Superior temporal gyrus (tissue), 1 donor: ENCODE measurements around the gene ASB10.

Source experiments
- DNase-seq: peaks from one replicate; pipeline ENCODE4 v3.0.0-alpha.2; 2016; ENCODE audit errors: extremely low spot score

ASB10 gene

DNA sequence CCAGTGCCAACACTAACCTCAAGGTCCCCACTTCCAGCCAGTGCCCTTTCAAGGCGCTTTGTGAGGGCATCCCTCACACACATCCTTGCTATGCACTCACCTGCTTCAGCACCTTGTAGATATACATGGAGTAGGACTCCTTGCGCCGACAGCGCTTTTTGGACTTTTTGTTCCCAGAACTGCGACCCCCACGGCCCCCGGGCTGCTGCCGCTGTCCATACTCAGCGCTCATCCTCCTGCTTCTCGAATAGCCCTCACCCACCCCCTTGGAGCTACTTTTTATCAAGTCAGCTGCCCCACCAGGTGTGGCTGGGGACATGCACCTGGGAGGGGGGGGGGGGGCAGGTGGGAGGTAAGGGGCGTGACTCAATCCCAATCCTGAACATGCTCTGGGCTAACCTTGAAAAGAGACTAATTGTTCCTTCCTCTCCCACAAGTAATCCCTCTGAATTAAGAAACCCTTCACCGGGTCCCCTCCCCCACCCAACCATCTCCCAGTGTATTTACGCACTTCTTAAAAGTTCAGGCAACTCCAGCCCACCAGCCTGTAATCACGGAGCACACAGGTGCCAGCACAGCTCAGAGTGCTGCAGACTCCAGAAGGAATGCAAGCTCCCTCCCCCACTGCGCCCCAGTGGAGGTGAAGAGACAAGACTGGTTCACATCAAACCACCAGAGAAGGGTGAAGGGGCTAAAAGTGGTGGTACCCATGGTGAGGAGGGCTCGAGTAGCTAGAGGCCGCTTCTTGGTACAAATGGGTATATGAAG lies 23.2 kb upstream of the ASB10 start, which contains the start of gene H2BK1:
Gene H2BK1 (minus strand): TSS at position 402 of the 768 bp plus-strand sequence. CDS start 170 bp downstream, at position 232.
- DNase-seq: no peak

DNA sequence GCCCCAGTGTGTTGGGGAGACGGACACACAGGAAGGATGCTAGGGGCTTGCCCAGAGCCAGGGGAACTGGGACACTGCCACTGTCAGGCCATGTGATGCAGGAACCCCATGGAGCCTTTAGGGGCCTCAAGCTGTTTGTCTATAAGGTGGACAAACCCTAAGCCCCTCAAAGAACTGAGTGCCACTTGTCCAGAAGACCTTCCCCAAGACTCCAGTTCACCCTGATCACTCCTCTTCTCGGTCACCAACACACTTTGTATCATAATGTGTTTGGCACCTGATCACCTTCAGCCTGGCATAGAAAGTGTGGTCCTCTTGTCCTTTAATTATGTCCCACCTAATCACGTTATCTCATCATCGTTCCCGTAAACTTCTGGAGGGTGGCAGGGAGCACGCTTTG lies 22.5 kb upstream of the ASB10 start:
- no peak for DNase-seq

DNA sequence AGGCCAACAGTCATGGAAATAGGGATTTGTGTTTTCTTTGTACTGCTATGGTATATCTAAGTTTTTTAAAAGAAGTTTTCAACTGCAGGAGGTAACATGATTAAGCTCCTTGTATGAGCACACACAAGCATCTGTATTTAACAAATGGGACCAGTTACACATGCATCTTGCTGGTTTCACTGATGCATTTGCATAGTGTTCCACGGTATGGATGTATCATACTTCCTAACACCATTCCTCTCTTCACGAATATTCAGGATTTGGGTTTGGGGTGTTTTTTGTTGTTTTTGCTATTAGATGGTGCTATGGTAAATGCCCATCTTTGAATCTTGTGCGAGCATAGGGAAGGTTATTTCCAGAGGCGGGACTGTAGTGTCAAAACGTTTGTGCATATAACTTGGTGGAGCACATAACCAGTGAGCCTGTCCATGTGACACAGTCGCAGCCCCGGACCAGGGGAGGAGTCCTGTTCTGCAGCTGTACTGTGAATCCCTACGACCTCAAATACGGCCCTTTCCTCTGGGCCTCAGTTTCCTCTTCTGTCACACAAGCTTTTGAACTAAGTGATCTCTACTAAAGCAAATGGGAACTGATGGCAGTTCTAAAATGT lies 21.3 kb upstream of the ASB10 start:
- no peak for DNase-seq

DNA sequence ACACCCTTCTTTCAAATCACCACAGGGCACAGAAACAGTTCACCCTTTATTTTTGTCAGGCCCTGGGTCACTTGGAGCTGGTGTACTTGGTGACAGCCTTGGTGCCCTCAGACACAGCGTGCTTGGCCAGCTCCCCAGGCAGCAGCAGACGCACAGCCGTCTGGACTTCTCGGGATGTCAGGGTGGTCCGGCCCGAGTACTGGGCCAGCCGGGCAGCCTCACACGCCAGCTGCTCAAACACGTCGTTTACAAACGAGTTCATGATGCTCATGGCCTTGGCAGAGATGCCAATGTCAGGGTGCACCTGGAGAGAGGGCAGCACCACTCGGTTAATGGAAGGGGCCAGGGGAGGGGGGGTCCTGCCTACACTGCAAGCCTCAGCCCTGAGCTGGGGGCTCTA lies 20.8 kb upstream of the ASB10 start:
- no peak for DNase-seq

DNA sequence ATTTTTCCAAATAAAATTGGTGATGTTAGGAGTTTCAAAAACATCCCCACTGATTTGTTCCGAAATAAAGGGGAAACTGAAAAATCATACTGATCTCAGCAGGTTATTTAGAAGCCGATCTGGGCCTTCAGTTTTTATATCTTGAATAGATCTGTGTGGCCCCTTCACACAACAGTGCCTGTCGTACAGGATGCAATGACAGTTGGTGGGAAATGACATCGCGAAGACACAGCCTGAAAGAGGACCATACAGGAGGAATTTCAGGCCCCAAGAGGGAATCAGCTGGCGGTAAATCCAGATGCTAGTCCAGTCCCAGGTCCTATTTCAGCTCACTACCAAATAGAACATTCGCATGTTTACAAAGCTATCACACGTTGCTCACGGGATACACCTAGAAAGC lies 20.3 kb upstream of the ASB10 start:
- no peak for DNase-seq

DNA sequence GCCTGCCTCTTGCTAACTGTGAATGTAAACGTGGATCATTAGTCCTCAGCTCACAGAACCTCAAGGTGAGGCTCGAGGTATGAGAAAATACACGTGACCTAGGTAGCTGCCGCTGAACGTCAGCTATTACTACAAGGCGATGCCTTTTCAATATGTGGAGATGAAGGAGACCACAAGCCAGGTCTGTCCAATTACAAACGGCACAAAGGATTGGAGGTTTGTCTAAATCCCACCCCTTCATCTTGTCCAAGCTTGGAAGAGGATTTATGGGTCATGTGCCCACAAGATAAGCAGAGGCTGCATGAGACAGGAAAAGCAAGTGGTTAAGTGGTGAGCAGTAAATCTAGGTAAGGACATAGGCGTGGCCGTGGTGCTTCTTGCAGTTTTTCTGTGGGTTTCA lies 19.9 kb upstream of the ASB10 start:
- no peak for DNase-seq

DNA sequence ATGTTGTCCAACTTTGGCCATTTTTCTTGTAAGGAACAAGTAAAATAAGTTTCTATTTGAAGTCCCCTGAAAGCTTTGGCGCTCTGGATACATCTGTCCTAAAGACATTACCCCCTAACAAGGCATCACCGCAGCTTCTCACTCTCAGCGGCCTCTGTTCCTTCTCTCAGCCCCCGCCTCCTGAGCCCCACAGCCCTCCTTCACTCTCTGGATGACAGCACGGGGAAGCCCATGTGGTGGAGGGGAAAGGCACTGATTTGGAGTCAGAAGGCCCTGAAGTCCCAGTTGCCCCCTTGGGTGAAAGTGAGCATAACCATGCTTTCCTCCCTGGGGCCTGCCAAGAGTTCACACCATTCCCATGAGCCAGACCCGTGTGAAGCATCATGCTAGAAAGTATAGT lies 18.7 kb upstream of the ASB10 start:
- DNase-seq: no peak

DNA sequence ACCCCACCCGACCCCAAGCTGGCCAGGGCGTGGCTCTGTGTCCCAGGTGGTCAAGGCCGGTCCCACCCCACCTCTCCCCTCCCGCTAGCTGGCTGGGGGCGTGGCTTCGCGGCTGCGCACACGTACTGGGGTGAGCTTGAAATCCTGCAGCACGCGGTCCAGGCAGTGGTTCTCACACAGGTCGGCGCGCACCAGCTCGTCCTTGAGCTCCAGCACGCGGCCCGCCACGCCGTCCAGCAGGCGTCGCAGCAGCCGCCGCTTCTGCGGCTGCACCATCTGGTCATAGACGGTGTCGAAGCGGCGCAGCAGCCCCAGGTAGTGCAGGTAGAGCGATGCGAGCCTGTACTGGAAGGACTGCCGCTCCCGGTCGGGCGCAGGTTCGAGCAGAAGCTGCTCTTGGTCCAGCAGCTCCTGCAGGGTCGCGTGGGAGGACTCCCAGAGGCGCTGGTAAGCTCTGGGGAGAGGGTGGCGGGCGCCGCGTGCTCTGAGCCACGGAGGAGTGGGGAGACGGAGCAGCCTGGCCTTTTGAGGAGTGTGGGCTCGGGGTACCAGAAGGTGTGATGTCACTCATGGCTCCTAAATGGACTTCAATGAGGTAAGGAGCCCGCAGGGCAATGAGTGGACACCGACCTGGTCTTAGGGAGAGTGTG lies 17.5 kb upstream of the ASB10 start:
- no peak for DNase-seq

DNA sequence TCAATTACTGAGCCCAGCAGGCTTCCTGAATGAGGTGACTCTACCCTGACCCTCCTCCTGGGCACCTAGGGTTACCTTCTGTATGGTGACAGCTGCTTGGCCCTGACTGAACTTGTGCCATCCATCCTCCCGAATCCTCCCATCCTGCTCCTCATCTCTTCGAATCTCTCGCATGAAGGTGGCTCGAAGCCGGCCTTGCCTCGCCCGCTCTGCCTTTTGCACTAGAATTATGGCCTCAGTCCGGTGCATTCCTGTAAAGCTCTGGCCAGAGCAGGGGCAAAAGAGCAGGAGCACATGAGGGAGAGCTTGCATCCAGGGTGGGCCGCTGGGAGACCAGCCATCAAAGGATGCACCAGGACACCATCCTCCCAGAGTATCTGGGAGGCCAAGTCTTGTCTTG lies 15.8 kb upstream of the ASB10 start:
- no peak for DNase-seq

DNA sequence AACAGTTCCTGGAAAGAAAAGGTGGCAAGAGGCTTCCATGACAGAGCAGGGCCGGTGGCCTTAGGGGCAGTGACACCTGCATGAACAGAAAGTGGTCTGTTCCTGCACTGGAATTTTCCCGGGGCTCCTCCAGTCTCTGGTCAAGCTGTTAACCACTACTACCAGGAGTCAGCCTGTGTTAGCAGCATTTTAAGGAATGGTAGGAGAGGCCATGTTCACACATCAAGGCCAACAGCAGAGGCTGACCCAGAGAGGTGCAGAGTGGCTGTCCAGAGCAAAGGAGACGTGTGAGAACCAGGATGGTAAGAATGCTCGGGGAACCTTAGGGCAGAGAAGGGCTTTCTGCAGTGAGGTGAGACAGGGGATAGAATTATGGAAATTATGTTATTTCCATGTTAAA lies 14.7 kb upstream of the ASB10 start:
- DNase-seq: no peak

DNA sequence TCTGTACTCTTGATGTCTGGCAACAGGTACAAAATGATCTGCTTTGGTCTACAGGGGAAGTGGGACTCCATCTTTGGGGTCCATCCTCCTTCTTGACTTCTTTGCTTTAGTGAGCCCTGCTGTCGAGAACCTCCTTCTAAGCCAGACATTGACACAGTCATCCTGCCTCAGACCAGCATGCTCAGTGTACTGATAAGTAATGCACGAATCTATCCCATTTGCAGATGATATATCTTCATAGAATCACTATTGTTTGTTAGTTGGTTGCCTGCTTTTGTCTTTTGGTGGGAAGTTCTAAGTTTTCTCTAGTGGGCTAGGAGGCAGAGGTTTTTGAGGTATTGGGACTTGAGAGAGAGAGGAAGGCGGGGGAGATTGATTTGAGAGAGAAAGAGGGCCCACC lies 14.3 kb upstream of the ASB10 start:
- no peak for DNase-seq

DNA sequence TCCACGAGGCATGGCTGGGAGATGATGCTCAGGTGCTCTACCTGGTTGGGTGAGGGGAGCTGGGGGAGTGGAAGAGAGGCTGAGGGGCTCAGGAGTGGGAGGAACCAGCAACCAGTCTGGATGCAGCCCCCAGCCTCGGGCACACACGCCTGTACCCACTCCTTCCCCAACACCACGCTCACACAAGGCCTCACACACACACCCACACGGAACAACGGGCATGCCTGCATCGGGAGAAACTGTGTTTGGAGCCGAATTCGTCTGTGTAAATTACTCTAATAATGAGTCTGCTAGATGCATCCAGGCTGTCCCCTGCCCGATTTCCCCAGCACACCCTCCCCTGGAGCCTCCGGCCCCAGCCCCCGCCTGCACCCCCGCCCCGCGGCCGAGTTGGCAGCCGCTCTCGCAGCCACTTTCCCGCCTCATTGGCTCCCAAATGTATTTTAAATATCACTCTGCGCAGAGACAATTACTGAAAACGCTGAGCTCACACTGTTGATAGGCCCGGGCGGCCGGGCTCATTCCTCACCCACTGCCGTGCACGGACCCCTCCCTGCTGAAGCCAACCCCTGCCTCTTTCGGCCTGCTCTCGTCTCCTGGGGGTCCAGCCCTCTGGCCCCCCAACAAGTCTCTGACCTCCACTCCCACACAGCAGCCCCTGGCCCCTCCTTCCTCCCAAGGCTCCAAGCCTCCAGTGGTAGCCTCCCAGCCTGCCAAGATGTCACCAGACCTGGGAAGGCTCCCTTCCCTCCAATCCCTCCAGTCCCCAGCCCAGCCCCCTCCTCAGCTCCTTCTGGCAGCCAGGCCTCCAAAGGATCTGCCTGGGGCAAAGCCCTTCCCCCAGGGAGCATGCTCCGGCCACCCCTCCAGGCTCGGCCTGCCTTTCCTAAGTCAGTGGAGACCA lies 12.1 kb upstream of the ASB10 start:
- DNase-seq: no peak

DNA sequence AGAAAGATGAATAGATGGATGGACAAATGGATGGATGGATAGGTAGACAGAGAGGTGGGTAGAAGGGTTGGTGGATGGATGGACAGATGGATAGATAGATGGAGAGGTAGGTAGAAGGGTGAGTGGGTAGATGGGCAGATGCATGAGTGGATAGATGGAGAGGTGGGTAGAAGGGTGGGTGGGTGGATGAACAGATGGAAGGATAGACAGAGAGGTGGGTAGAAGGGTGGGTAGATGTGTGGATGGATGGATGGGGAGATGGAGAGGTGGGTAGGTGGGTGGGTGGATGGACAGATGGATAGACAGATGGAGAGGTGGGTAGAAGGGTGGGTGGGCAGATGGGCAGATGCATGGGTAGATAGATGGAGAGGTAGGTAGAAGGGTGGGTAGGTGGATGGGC lies 10.9 kb upstream of the ASB10 start:
- DNase-seq: no peak

DNA sequence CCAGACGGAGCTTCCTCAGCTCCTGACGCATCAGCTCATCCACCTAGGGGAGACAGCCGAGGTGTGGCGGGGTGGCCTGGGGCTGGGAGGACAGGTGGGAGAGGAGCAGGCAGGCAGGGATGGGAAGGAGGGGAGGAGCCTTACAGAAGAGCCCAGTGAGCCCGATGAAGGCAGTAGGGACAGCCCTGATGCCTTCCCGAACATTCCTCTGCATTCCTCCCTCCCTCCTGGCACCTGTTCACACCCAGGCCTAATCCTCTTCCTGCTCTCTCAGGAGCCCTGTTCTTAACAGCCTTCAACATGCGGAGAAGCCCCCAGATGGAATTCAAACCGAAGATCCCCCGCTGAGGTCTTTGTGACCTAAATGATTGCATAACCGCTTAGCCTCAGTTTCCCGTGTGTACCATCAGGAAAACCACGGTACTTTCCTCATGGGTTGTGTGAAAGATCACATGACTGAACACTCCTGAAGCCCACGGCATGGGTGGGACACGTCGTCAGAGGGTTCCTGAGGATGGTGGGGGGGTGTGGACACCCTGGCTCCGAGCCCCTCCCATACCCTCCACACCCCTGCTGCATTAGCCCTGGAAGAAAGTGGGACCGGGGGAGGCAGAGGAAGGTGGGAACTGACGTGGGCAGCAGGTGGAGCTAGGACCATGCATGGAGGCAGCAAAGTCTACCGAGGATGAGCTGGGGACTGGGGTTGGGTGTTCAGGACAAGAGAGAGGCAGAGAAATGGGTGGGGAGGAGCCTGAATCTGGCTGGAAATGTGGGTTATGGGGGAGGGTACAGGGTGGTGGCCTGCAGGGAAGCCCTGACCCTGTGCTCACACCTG lies 8.8 kb upstream of the ASB10 start:
- no peak for DNase-seq

DNA sequence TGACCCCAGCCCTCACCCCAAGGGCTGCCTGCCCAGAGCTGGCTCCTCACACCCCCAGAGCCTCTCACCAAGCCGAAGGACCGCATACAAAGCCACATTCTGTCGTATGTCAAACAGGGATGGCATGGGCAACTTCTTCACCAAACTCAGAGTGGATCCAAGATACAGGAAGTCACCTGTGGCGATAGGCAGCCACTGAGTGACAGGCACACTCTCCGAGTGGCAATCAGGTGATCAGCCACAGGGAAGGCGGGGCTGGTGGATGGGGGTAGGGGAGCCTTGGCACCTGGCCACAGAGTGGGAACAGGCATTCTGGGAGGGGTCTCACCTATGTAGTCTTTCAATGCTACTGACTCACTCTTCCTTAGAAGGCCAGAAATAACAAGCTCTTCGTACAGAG lies 7.1 kb upstream of the ASB10 start:
- no peak for DNase-seq

DNA sequence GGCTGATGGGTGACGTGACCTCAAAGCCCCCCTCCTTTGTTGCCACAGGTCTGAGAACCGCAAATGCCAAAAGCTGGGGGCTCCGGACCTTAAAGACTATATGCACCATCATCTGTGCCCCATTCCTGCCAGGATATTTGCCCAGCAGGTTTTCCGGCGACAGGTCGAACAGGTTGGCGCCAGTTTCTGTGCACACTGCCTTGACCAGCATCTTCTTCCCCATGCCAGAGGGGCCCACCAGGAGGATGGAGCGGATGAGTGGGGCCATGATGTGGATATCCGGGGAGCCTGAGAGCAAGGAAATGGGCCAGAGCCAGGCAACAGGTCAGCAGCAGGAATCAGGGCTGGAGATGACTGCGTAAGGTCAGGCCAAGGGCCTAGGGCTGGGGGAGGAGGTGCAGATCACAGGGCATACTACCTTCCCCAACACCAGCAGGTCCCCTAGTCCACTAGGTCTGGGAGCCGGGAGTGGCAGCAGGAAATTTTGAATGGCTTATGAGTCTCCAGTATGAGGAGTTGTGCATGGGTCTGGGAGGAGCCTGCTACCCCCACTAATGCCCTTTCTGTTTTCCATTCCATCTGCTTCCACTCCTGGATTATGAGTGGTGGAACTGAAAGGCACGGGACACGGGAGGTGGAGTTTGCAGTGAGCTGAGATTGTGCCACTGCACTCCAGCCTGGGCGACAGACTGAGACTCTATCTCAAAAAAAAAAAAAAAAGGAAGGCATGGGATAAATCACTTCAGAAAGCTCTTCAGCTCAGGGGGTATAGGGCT lies 6.3 kb upstream of the ASB10 start:
- DNase-seq: no peak

DNA sequence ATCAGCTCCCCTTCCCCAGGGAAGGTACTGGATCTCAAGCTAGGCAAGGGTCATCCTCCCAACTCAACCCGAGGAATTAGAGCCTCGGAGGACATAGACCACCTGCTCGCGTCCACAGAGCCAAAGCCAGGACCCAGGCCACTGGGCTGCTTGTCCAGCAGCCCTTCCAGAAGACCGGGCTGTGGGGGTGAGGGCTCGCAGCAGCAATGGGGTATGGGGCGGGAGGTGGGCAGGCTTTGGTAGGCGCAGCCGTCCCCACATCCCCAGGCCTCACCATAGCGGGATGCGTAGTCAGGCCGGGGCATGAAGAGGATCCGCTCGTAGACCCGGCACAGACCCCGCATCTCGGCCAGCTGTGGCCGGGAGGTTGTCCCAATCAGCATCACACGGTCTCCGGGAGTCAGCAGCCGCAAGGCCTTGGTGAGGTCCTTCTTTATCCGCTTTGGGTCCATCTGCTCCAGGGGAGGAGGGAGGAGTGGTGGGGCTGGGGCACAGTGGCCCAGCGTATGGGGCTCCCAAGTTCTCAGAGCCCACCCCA lies 5.0 kb upstream of the ASB10 start:
- no peak for DNase-seq

DNA sequence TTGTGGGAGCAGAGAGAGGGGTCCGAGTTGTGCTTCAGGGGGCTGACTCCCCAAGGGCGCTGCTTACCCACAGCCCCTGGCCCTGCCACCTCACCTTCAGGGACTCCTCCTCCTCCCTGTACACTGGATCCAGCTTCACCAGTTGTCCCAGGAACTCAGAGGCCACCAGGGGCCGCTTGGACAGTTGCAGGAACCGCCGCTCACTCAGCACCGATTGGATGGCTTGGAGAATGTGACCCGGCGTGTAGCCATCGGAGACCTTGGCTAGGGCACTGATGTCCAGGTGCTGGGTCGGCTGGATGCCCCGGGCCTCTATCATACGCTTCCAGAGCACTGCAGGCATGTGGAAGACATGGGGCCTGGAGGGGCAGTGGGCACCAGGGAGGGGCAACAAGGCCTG lies 4.5 kb upstream of the ASB10 start:
- DNase-seq: no peak

DNA sequence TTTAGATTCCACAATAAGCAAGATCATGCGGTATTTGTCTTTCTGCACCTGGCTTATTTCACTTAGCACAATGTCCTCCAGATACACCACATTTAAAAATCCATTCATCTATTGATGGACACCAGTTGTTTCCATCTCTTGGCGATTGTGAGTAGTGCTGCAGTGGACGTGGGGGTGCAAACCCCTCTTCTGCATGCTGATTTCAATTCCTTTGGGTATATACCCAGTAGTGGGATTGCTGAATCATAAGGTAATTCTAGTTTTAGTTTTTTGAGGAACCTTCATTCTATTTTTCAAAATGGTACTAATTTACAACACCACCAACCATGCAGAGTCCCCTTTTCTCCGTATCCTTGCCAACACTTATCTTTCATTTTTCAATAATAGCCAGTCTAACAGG lies 2.0 kb upstream of the ASB10 start:
- no peak for DNase-seq

DNA sequence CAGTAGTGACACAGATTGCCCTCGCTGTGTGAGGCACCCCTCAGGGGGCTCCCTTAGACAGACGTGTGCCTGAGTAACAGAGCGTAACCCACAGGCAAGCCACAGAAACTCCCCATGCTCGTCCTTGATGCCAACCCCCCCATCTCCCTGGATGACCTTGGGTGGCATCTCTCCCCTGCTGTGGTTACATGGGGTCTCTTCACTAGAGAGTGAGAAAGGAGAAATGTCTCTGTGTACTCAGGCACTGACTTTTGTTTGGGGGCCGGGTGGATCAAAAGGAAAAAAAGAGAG lies 1.1 kb upstream of the ASB10 start:
- DNase-seq: no peak
